Activated CD8-positive, alpha-beta memory T cell treated with anti-CD3 and anti-CD28 coated beads, Interleukin-2, amount 50 U/mL, for 24 hours (primary cell): ENCODE measurements around the gene SPSB3.

Experiments
- DNase-seq: peaks from one replicate; pipeline ENCODE4 v3.0.0-alpha.2; 2020; ENCODE audit errors: extremely low read depth

Gene SPSB3

GRCh38 chr16:1788708-1789100, 6.3 kb upstream of the SPSB3 start:
- DNase-seq = no peak

- no peak for DNase-seq
These were observed 5.8 kb upstream of the SPSB3 start for GRCh38 chr16:1788095-1788707.

- no peak for DNase-seq
These were observed 5.1 kb upstream of the SPSB3 start for GRCh38 chr16:1787322-1788094.

- DNase-seq = no peak
These were observed 4.6 kb upstream of the SPSB3 start for GRCh38 chr16:1787056-1787321.

GRCh38 chr16:1786242-1787055, 4.1 kb upstream of the SPSB3 start:
- DNase-seq = no peak

GRCh38 chr16:1785846-1786170, 3.4 kb upstream of the SPSB3 start:
- no peak for DNase-seq

GRCh38 chr16:1784977-1785845, 2.8 kb upstream of the SPSB3 start:
- DNase-seq = no peak

GRCh38 chr16:1781758-1782407, 488 bp downstream of the SPSB3 start:
- DNase-seq = no peak

- no peak for DNase-seq
These were observed 1.1 kb downstream of the SPSB3 start for GRCh38 chr16:1781254-1781653.

- DNase-seq = no peak
These were observed 1.7 kb downstream of the SPSB3 start for GRCh38 chr16:1780677-1781072.

- DNase-seq = no peak
These were observed 2.4 kb downstream of the SPSB3 start for GRCh38 chr16:1779741-1780676.

- DNase-seq = no peak
These were observed 3.1 kb downstream of the SPSB3 start for GRCh38 chr16:1779234-1779701.

GRCh38 chr16:1778200-1779179, 3.9 kb downstream of the SPSB3 start:
- no peak for DNase-seq

GRCh38 chr16:1777375-1778199, 4.8 kb downstream of the SPSB3 start:
- DNase-seq = no peak

- no peak for DNase-seq
These were observed 5.4 kb downstream of the SPSB3 start for GRCh38 chr16:1776991-1777374.

- no peak for DNase-seq
These were observed 5.8 kb downstream of the SPSB3 start for GRCh38 chr16:1776672-1776955.

GRCh38 chr16:1775846-1776671, 6.3 kb downstream of the SPSB3 start:
- DNase-seq = no peak
